Measurements from ENCODE around the gene ZNF784.

DNA sequence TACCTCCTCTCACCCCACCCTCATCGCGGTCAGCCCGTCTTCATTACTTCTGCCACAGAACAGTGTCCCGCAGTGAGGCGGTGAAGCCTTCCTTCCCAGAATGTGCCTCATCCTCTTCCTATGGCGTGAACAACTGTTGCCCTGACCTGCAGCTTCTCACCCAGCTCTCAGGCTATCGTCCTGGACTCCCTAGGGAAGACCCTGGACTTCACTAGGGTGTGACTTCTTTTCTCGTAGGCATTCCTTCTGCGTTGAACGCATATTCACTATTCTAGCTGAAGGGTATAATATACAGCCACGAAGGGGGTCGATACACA lies 17.9 kb downstream of the ZNF784 start:
- no peak for TF ChIP-seq POLR2AphosphoS5 (IDR thresholded peaks at IDR 0.05; ENCODE audit: low read depth, low read length)
- no peak for TF ChIP-seq SPI1 (IDR thresholded peaks at IDR 0.05; ENCODE audit: low read depth, low read length)
- no peak for TF ChIP-seq PAX5 (IDR thresholded peaks at IDR 0.05; ENCODE audit: insufficient read depth, low read length, severe bottlenecking)
